Endothelial cell of umbilical vein (primary cell): Measurements from ENCODE around the gene FOLR2. TPM values are rescaled to one million over a fixed set of nuclear protein-coding genes. Genes with fewer than 3 reads are reported as not detected.

Source experiments
- BruUV-seq: library from RNA; stranded (reverse); fragments of 400-500 nt; replicated peaks from 2 replicates; lab custom pipeline; 2021; lab: Mats Ljungman, UMichigan
- CTCF ChIA-PET: fragments of 300-600, 350-600 bp; sonication (Branson Sonifier 250); formaldehyde crosslinking; loops from one replicate; lab custom pipeline; 2021; ENCODE audit warnings: antibody characterized with exemption, inconsistent platforms; lab: Charles Lee
- POLR2A ChIA-PET: fragments of 300-600, 350-600 bp; sonication (Branson Sonifier 250); formaldehyde crosslinking; loops from one replicate; lab custom pipeline; 2021; ENCODE audit warnings: antibody characterized with exemption, inconsistent platforms; lab: Charles Lee
- DNase-seq: peaks from one replicate; pipeline ENCODE4 v3.0.0-alpha.2; 2011; ENCODE audit warnings: low read depth, low spot score
- FAIRE-seq: peaks from 2 replicates; lab custom pipeline; 2011; peaks lifted over from hg19 to GRCh38; lab: Jason Lieb, UNC
- H2AFZ ChIP-seq: 2 replicates; pipeline ENCODE4 v1.6.0; 2012; ENCODE audit warnings: low read depth, low read length, control low read depth, inconsistent platforms
- H3K27ac ChIP-seq: 2 replicates; pipeline ENCODE4 v1.5.1; 2011; ENCODE audit warnings: low read depth, mild to moderate bottlenecking, control low read depth, low read length, moderate library complexity; ENCODE audit not compliant: insufficient read depth
- H3K27me3 ChIP-seq, 2 experiments: 2 replicates each; pipeline versions ENCODE4 v1.6.0 to v1.6.1; 2011; ENCODE audit warnings: low read length in 2 of 2, mixed read lengths in 1 of 2; ENCODE audit not compliant: control insufficient read depth in 2 of 2, insufficient read depth in 2 of 2
- H3K36me3 ChIP-seq, 2 experiments: 2 replicates in 1 of 2; 3 replicates in 1 of 2; pipeline ENCODE4 v1.5.1; 2011; ENCODE audit warnings: low read length in 2 of 2, mild to moderate bottlenecking in 1 of 2, moderate library complexity in 1 of 2; ENCODE audit not compliant: control insufficient read depth in 2 of 2, insufficient read depth in 2 of 2; ENCODE audit errors: extremely low read depth in 1 of 2
- H3K4me1 ChIP-seq: 3 replicates; pipeline ENCODE4 v1.5.1; 2011; ENCODE audit warnings: mild to moderate bottlenecking, low read length; ENCODE audit not compliant: control insufficient read depth, insufficient read depth; ENCODE audit errors: extremely low read depth
- H3K4me2 ChIP-seq: 2 replicates; pipeline ENCODE4 v1.6.1; 2011; ENCODE audit warnings: low read length, control low read depth, mixed read lengths; ENCODE audit not compliant: insufficient read depth
- H3K4me3 ChIP-seq, 3 experiments: fragments of 200-600 bp in 1 of 3; sonication (generic), shearing (Covaris generic) in 1 of 3; replicated peaks in 1 of 3; 2 replicates each; pipeline ENCODE4 v1.5.1; 2011 to 2016; ENCODE audit warnings: control low read depth in 3 of 3, low read length in 3 of 3, mild to moderate bottlenecking in 2 of 3, inconsistent platforms in 1 of 3, low read depth in 1 of 3, moderate library complexity in 1 of 3; ENCODE audit not compliant: insufficient read depth in 1 of 3
- H3K79me2 ChIP-seq: 2 replicates; pipeline ENCODE4 v1.6.0; 2012; ENCODE audit warnings: low read length, inconsistent platforms; ENCODE audit not compliant: control insufficient read depth, insufficient read depth
- H3K9ac ChIP-seq: replicated peaks from 2 replicates; pipeline ENCODE3; 2011; ENCODE audit warnings: low read length, control low read depth; ENCODE audit not compliant: insufficient read depth; ENCODE audit errors: extremely low read depth
- H3K9me1 ChIP-seq: replicated peaks from 3 replicates; pipeline ENCODE4 v1.6.0; 2011; ENCODE audit warnings: mild to moderate bottlenecking, low read length; ENCODE audit not compliant: control insufficient read depth, insufficient read depth; ENCODE audit errors: extremely low read depth
- H3K9me3 ChIP-seq: replicated peaks from 2 replicates; pipeline ENCODE4 v1.5.1; 2012; ENCODE audit warnings: low read length, inconsistent platforms; ENCODE audit not compliant: control insufficient read depth, insufficient read depth
- H4K20me1 ChIP-seq: replicated peaks from 2 replicates; pipeline ENCODE3; 2011; ENCODE audit warnings: mild to moderate bottlenecking, low read length; ENCODE audit not compliant: control insufficient read depth, insufficient read depth; ENCODE audit errors: extremely low read depth
- CTCF ChIP-seq, 2 donors: IDR thresholded peaks; 1 replicate in 1 of 2; 2 replicates in 1 of 2; pipeline ENCODE4 v1.5.1; 2011; ENCODE audit warnings: low read length in 2 of 2, mild to moderate bottlenecking in 2 of 2, moderate library complexity in 2 of 2, control low read depth in 1 of 2, inconsistent platforms in 1 of 2, low read depth in 1 of 2; ENCODE audit not compliant: insufficient read depth in 1 of 2; ENCODE audit errors: extremely low read depth in 1 of 2
- EZH2 ChIP-seq: IDR thresholded peaks from 2 replicates; pipeline ENCODE4 v1.6.1; 2012; ENCODE audit warnings: borderline replicate concordance, low read depth, mild to moderate bottlenecking, moderate library complexity, low read length, inconsistent platforms; ENCODE audit not compliant: severe bottlenecking
- GATA2 ChIP-seq: IDR thresholded peaks from 2 replicates; pipeline ENCODE4 v1.7.0; 2011; ENCODE audit warnings: low read depth, mild to moderate bottlenecking, moderate library complexity, mixed read lengths, low read length; ENCODE audit not compliant: insufficient read length, insufficient read depth
- JUN ChIP-seq: IDR thresholded peaks from 2 replicates; pipeline ENCODE4 v1.6.1; 2011; ENCODE audit warnings: borderline replicate concordance, low read depth; ENCODE audit not compliant: insufficient read length, insufficient read depth
- POLR2A ChIP-seq: IDR thresholded peaks from 2 replicates; pipeline ENCODE4 v1.6.1; 2012; ENCODE audit warnings: low read depth, mild to moderate bottlenecking, control low read depth, low read length
- dilution Hi-C: fragments of 300-500 bp; cut with MboI; formaldehyde crosslinking; loops from one replicate; pipeline ENCODE4 v1.15.0; 2019; ENCODE audit warnings: low sequenced_read_pairs; ENCODE audit not compliant: extremely low pct_ligation_motif_present
- intact Hi-C: fragments of 100-400 bp; cut with micrococcal nuclease; formaldehyde crosslinking; loops from one replicate; pipeline ENCODE4 v1.10.0; 2022
- polyA plus RNA-seq, 4 experiments: library from polyadenylated mRNA; depleted of rRNA in 3 of 4; stranded (reverse) in 3 of 4; unstranded in 1 of 4; fragments of >200 nt; gene quantifications; 2 replicates each; pipeline versions ENCODE4 v1.2.1 to v1.2.3, GENCODE V29; 2011 to 2012; ENCODE audit warnings: missing spikeins in 1 of 4
- total RNA-seq: library from RNA; stranded (reverse); gene quantifications from 2 replicates; pipeline ENCODE4 v1.2.3, GENCODE V29; 2021
- TF ChIP-seq, protein P1 (sequence below): IDR thresholded peaks from 2 replicates; pipeline ENCODE4 v1.6.1; 2011; ENCODE audit not compliant: insufficient read depth, insufficient read length

Gene FOLR2
- total and polyA plus RNA-seq, 2 donors (not counting 3 experiments of a cell fraction or from before 2014, with no cell fraction given) = not detected

DNA sequence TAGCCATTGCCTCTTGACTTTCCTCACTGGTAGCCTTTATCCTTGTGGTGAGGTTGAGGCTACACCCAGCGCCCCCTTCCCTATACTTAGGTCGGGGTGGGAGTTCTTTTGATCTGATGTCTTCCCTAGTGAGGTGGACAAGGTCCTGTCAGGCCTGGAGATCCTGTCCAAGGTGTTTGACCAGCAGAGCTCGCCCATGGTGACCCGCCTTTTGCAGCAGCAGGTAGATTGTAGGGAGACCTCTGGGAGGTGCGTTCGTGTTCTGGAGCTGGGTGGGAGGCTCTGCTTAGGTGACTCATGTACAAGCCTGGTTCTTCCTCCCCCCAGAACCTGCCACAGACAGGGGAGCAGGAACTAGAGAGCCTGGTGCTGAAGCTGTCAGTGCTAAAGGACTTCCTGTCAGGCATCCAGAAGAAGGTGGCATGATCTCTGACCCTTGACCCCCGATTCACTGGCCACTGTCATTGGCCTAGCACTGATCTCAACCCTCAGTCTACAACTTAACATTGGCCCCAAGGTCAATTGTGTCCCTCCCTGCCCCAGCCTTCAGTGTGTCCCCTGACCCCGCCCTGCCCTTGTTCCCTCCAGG, 12.8 kb downstream of the FOLR2 start:
- intact Hi-C loops (no loop called here), dilution Hi-C loops (no loop called here)
- Histone ChIP-seq H3K9ac (no peak overlapping the region), H4K20me1 (no peaks in the 10 kb centered on the region), H3K9me1 (no peaks in the 10 kb centered on the region), H3K36me3 (peaks cover 12 to 71% of the 10 kb centered on the region in 2 experiments), H3K79me2 (peaks cover 16% of the 10 kb centered on the region), H3K4me3 (no peak overlapping the region), H3K27ac (no peak overlapping the region), H3K4me1 (peaks cover 4% of the 10 kb centered on the region), H3K9me3 (no peaks in the 10 kb centered on the region), H3K4me2 (no peak overlapping the region), H2AFZ (no peak overlapping the region), H3K27me3 (no peaks in the 10 kb centered on the region)
- no peak for DNase-seq
- ChIA-PET CTCF (interaction anchor here (0.7 to 0.8 kb wide), 2 partner anchors 9 to 85 kb away, joined by 3 to 5 read pairs; no protein-coding TSS in a partner anchor), POLR2A (no interaction called here)
- no TSS peak for BruUV-seq
- TF ChIP-seq EZH2 = no peak
- FAIRE-seq = no peak

DNA sequence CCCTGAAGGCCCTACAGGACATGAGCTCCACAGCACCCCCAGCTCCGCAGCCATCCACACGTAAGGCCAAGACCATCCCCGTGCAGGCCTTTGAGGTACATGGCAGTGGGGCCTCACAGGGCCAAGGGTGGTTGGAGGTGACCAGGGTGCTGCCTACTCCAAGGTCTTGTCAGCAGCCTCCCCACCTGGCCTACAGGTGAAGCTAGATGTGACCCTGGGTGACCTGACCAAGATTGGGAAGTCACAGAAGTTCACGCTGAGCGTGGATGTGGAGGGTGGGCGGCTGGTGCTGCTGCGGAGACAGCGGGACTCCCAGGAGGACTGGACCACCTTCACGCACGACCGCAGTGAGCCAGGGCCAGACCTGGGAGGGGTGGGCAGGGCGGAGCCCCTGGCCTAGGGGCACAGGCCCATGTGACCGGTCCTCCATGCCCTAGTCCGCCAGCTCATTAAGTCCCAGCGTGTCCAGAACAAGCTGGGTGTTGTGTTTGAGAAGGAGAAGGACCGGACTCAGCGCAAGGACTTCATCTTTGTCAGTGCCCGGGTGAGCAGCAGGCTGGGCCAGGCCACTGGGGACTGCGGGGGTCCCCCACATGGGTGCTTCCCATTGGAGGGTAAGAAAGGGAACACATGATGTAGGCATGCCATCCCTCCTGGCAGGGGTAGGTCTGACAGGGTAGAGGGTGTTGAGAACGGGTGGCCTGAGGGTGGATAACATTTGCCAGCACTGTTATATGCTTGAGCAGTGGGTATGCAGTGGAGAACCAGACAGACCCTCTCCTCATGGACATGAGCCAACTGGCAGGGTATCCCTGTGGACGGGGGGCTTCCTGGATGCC, 13.6 kb downstream of the FOLR2 start:
- no peak overlapping the region for H2AFZ ChIP-seq
- CTCF ChIA-PET = interaction anchor here (0.8 kb wide), 1 partner anchor 8 kb away, joined by 5 read pairs; no protein-coding TSS in a partner anchor
- peaks cover 12% of the 10 kb centered on the region for H3K79me2 ChIP-seq
- H3K4me1 ChIP-seq = peaks cover 4% of the 10 kb centered on the region
- POLR2A ChIA-PET = no interaction called here
- no peak overlapping the region for H3K27ac ChIP-seq
- no peaks in the 10 kb centered on the region for H3K9me3 ChIP-seq
- no peak overlapping the region for H3K9ac ChIP-seq
- no peak for TF ChIP-seq POLR2A
- TF ChIP-seq GATA2 = no peak
- TF ChIP-seq CTCF (IDR thresholded peaks at IDR 0.05; ENCODE audit: extremely low read depth in 1 of 2, insufficient read depth in 1 of 2, low read depth in 1 of 2, low read length in 2 of 2) = no peak
- no peak for TF ChIP-seq JUN
- TF ChIP-seq, protein P1, sequence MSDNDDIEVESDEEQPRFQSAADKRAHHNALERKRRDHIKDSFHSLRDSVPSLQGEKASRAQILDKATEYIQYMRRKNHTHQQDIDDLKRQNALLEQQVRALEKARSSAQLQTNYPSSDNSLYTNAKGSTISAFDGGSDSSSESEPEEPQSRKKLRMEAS = no peak
- no peak overlapping the region for H3K4me2 ChIP-seq
- intact Hi-C loops = no loop called here
- BruUV-seq = TSS peak; percentile 14
- peaks cover 12 to 78% of the 10 kb centered on the region in 2 experiments for H3K36me3 ChIP-seq
- DNase-seq = no peak
- no peak for FAIRE-seq
- no peaks in the 10 kb centered on the region for H3K27me3 ChIP-seq
- H3K9me1 ChIP-seq = no peaks in the 10 kb centered on the region
- H3K4me3 ChIP-seq = no peak overlapping the region
- dilution Hi-C loops = no loop called here
- H4K20me1 ChIP-seq = no peaks in the 10 kb centered on the region
